ENCODE measurements around the gene MIA3. TPM values are rescaled to one million over a fixed set of nuclear protein-coding genes. Genes with fewer than 3 reads are reported as not detected.
"Not testable (repeated sequence)": the region's sequence is repeated elsewhere in the genome, so short reads cannot be mapped to it uniquely, and the experiment has no call there.

Gene MIA3
- total RNA-seq, 1 donor from 2014 or later: 24.3 TPM

- intact Hi-C loops (cut with DNase I): no loop called here
- Histone ChIP-seq H3K4me1 (peaks cover 8% of the 10 kb centered on the region), H3K4me3 (no peak overlapping the region), H3K27ac (no peak overlapping the region), H3K27me3 (no peaks in the 10 kb centered on the region), H3K36me3 (no peaks in the 10 kb centered on the region), H3K9me3 (no peaks in the 10 kb centered on the region)
- no peak for DNase-seq (ENCODE audit: extremely low spot score in 2 of 2)
- no peak for TF ChIP-seq CTCF (IDR thresholded peaks at IDR 0.05)
- no peak for TF ChIP-seq POLR2A (IDR thresholded peaks at IDR 0.05)
Measured at GRCh38 chr1:222594789-222595188, 23.1 kb upstream of the MIA3 start.

GRCh38 chr1:222596696-222597095 lies 21.2 kb upstream of the MIA3 start:
- no peak overlapping the region for H3K4me3 ChIP-seq
- no peak overlapping the region for H3K27ac ChIP-seq
- no peaks in the 10 kb centered on the region for H3K4me1 ChIP-seq
- intact Hi-C loops (cut with DNase I): no loop called here
- TF ChIP-seq POLR2A (IDR thresholded peaks at IDR 0.05) (no peak), CTCF (IDR thresholded peaks at IDR 0.05) (no peak), POLR2AphosphoS5 (IDR thresholded peaks at IDR 0.05; ENCODE audit: insufficient read depth in 1 of 2, low read depth in 1 of 2) (no peak)
- no peak for DNase-seq (ENCODE audit: extremely low spot score in 2 of 2)
- H3K27me3 ChIP-seq: no peaks in the 10 kb centered on the region
- H3K36me3 ChIP-seq: no peaks in the 10 kb centered on the region
- no peaks in the 10 kb centered on the region for H3K9me3 ChIP-seq

- H3K27ac ChIP-seq: no peak overlapping the region
- intact Hi-C loops (cut with DNase I): no loop called here
- TF ChIP-seq POLR2AphosphoS5 (IDR thresholded peaks at IDR 0.05; ENCODE audit: insufficient read depth in 1 of 2, low read depth in 1 of 2): no peak
- no peak for TF ChIP-seq POLR2A (IDR thresholded peaks at IDR 0.05)
- H3K27me3 ChIP-seq: no peaks in the 10 kb centered on the region
- H3K4me1 ChIP-seq: no peaks in the 10 kb centered on the region
- no peaks in the 10 kb centered on the region for H3K36me3 ChIP-seq
- H3K4me3 ChIP-seq: no peak overlapping the region
- H3K9me3 ChIP-seq: no peaks in the 10 kb centered on the region
- DNase-seq (ENCODE audit: extremely low spot score in 2 of 2): no peak
Measured at GRCh38 chr1:222600281-222600680, 17.6 kb upstream of the MIA3 start.

- Histone ChIP-seq H3K27me3 (no peaks in the 10 kb centered on the region), H3K27ac (no peak overlapping the region), H3K4me3 (no peak overlapping the region), H3K9me3 (no peaks in the 10 kb centered on the region), H3K36me3 (no peaks in the 10 kb centered on the region), H3K4me1 (no peaks in the 10 kb centered on the region)
- no peak for TF ChIP-seq CTCF (IDR thresholded peaks at IDR 0.05)
- no peak for TF ChIP-seq POLR2AphosphoS5 (IDR thresholded peaks at IDR 0.05; ENCODE audit: insufficient read depth in 1 of 2, low read depth in 1 of 2)
- no peak for TF ChIP-seq POLR2A (IDR thresholded peaks at IDR 0.05)
- DNase-seq (ENCODE audit: extremely low spot score in 2 of 2): no peak
- intact Hi-C loops (cut with DNase I): no loop called here
Measured at GRCh38 chr1:222601257-222601656, 16.6 kb upstream of the MIA3 start.

- Histone ChIP-seq H3K4me3 (no peak overlapping the region), H3K9me3 (no peaks in the 10 kb centered on the region), H3K36me3 (no peaks in the 10 kb centered on the region), H3K4me1 (no peaks in the 10 kb centered on the region), H3K27me3 (no peaks in the 10 kb centered on the region), H3K27ac (no peak overlapping the region)
- DNase-seq (ENCODE audit: extremely low spot score in 2 of 2): no peak
- intact Hi-C loops (cut with DNase I): no loop called here
- no peak for TF ChIP-seq CTCF (IDR thresholded peaks at IDR 0.05)
- TF ChIP-seq POLR2AphosphoS5 (IDR thresholded peaks at IDR 0.05; ENCODE audit: insufficient read depth in 1 of 2, low read depth in 1 of 2): no peak
- TF ChIP-seq POLR2A (IDR thresholded peaks at IDR 0.05): no peak
Measured at GRCh38 chr1:222606757-222607156, 11.1 kb upstream of the MIA3 start.

GRCh38 chr1:222609111-222609510 lies 8.8 kb upstream of the MIA3 start:
- H3K9me3 ChIP-seq; H3K36me3 ChIP-seq; H3K27me3 ChIP-seq; H3K27ac ChIP-seq; H3K4me3 ChIP-seq; DNase-seq (ENCODE audit: extremely low spot score in 2 of 2); intact Hi-C loops (cut with DNase I); H3K4me1 ChIP-seq: not testable (repeated sequence)
